ENCODE data around the gene IFRD1. TPM values are rescaled to one million over a fixed set of nuclear protein-coding genes. Genes with fewer than 3 reads are reported as not detected.

The IFRD1 gene
- total RNA-seq, 1 donor from 2014 or later: 76.6 TPM

DNA sequence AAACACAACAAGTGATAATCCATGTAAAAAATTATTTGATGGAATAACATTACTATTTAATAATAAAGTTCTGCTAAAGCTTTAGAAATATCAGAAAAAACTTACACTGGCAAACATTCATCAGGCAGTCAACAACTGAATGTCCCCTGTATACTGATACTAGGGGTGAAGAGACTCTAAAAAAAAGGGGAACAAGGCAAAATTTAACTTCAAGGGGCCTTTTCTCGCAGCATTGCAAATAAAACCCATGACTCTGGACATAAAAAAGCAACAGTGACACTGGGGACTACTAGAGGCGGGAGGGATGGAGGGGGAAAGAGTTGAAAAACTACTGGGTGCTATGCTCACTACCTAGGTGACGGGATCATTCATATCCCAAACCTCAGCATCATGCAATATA, 5.8 kb upstream of the IFRD1 start:
- H3K4me1 Mint-ChIP-seq: peaks cover 11% of the 10 kb centered on the region
- H3K9me3 Mint-ChIP-seq: no peaks in the 10 kb centered on the region
- no peaks in the 10 kb centered on the region for H3K27me3 Mint-ChIP-seq (ENCODE audit: low read depth)
- TF ChIP-seq, protein P1, sequence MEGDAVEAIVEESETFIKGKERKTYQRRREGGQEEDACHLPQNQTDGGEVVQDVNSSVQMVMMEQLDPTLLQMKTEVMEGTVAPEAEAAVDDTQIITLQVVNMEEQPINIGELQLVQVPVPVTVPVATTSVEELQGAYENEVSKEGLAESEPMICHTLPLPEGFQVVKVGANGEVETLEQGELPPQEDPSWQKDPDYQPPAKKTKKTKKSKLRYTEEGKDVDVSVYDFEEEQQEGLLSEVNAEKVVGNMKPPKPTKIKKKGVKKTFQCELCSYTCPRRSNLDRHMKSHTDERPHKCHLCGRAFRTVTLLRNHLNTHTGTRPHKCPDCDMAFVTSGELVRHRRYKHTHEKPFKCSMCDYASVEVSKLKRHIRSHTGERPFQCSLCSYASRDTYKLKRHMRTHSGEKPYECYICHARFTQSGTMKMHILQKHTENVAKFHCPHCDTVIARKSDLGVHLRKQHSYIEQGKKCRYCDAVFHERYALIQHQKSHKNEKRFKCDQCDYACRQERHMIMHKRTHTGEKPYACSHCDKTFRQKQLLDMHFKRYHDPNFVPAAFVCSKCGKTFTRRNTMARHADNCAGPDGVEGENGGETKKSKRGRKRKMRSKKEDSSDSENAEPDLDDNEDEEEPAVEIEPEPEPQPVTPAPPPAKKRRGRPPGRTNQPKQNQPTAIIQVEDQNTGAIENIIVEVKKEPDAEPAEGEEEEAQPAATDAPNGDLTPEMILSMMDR (conservative IDR thresholded peaks at IDR 0.05): no peak
- no peak overlapping the region for H3K27ac Mint-ChIP-seq (ENCODE audit: unreplicated experiment)
- no peak for DNase-seq (ENCODE audit: low read depth, low spot score)
- H3K36me3 Mint-ChIP-seq (ENCODE audit: low read depth): no peaks in the 10 kb centered on the region
- H3K4me3 Mint-ChIP-seq: no peak overlapping the region

DNA sequence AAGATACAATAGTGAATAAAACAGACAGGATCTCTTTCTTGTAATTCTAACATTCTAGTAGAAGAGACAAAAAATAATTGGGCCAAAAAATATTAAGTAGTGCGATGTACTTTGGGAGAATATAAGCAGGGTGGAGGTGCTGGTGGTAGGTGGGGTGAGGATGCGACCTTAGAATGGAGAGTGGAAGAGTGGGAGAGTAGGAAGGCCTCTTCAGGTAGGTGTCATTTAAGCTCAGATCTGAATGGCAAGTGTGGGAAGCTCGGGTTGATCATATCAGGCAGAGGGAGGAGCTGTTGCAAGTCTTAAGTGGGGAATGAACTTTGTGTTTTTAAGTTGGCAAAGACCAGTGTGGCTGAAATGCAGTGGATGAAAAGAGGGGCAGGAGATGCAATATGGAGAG, 3.8 kb upstream of the IFRD1 start:
- Mint-ChIP-seq H3K4me1 (peaks cover 17% of the 10 kb centered on the region), H3K27me3 (ENCODE audit: low read depth) (no peaks in the 10 kb centered on the region), H3K4me3 (peak overlapping the region; percentile 13), H3K36me3 (ENCODE audit: low read depth) (no peaks in the 10 kb centered on the region), H3K27ac (ENCODE audit: unreplicated experiment) (no peak overlapping the region), H3K9me3 (no peaks in the 10 kb centered on the region)
- no peak for DNase-seq (ENCODE audit: low read depth, low spot score)
- TF ChIP-seq, protein P1 (conservative IDR thresholded peaks at IDR 0.05): no peak

DNA sequence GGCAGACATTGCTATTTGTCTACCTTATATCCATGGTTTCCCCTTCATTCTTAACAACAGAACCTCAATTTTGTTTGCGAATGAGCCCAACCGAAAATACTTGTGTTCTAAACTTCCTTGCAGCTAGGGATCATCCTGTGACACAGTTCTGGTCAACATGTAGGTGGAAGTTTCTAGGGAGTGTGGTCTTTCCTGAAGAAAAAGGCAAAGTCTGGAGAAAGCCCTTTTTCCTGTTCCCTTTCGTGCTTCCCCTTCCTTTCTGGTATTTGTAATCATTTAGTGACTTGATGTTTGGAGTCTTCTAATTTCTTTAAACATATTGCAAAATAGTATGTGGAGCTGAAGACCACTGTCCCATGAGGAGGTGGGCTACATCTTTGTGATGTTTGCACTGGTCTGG, 2.9 kb upstream of the IFRD1 start:
- Mint-ChIP-seq H3K4me3 (no peak overlapping the region), H3K9me3 (no peaks in the 10 kb centered on the region), H3K36me3 (ENCODE audit: low read depth) (no peaks in the 10 kb centered on the region), H3K4me1 (peaks cover 25% of the 10 kb centered on the region), H3K27ac (ENCODE audit: unreplicated experiment) (no peak overlapping the region), H3K27me3 (ENCODE audit: low read depth) (no peaks in the 10 kb centered on the region)
- TF ChIP-seq, protein P1 (conservative IDR thresholded peaks at IDR 0.05): no peak
- DNase-seq (ENCODE audit: low read depth, low spot score): no peak

DNA sequence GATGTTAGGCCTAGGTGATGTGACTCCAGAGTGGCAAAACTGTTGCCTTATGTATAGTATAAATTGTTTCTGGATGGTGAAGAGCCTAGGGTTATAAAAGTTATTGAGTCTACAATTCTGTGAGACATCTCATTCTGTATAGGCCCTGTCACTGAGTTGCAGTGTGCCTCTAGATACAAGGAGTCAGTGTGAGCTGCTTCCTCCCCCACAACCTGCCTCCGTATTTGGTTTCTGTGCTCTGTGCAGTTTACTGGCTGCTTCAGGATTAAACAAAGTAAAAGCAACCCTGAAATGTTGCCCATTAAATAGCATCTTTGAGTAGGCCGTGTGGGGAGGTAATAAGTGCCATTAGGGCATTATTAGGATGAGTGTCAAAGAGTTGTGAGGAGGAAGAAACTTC, 1.9 kb upstream of the IFRD1 start:
- Mint-ChIP-seq H3K27me3 (ENCODE audit: low read depth) (no peaks in the 10 kb centered on the region), H3K4me3 (peak overlapping the region; percentile 100), H3K36me3 (ENCODE audit: low read depth) (no peaks in the 10 kb centered on the region), H3K9me3 (no peaks in the 10 kb centered on the region), H3K4me1 (peaks cover 34% of the 10 kb centered on the region), H3K27ac (ENCODE audit: unreplicated experiment) (no peak overlapping the region)
- DNase-seq (ENCODE audit: low read depth, low spot score): no peak
- TF ChIP-seq, protein P1 (conservative IDR thresholded peaks at IDR 0.05): no peak

DNA sequence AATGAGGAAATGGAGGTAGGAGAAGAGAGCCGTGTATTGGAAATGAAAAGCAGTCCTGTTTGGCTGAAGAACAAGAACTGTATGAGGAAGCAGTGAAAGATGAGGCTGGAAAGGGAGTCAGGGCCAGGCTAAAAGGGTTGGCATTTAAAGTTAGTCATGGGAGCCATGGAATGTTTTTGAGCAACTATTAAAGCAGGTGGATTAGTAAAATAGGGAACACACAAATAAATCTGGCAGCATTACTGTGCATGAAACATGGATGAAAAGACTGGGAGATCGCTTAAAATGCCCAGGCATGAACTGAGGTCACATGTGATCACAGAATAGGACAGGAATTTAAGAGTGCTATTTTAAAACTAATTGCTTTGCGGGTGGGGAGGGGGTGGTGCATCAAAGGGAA, 1.4 kb upstream of the IFRD1 start:
- no peak for DNase-seq (ENCODE audit: low read depth, low spot score)
- Mint-ChIP-seq H3K27me3 (ENCODE audit: low read depth) (no peaks in the 10 kb centered on the region), H3K4me1 (peaks cover 39% of the 10 kb centered on the region), H3K27ac (ENCODE audit: unreplicated experiment) (peak overlapping the region; percentile 78), H3K36me3 (ENCODE audit: low read depth) (no peaks in the 10 kb centered on the region), H3K9me3 (no peaks in the 10 kb centered on the region), H3K4me3 (peak overlapping the region; percentile 100)
- TF ChIP-seq, protein P1 (conservative IDR thresholded peaks at IDR 0.05): no peak

DNA sequence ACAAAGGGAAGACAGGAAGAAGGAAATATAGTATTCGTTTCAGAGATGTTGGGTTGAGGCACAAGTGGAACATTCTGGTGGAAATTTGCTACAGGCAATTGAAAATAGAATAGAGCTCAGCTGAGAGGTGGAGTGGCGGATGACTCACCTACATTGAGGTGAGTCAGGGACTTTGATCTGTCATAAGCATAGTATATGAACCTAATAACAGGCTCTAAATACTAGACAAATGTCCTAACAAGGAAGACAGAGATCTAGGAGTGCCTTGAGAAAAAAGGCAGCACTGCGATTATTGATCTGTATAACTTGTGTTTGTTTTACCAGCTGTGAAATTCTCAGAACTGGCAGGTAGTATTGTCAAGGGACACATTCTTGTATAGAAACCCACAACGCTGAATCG, 907 bp upstream of the IFRD1 start:
- Mint-ChIP-seq H3K4me3 (peak overlapping the region; percentile 100), H3K27ac (ENCODE audit: unreplicated experiment) (no peak overlapping the region), H3K27me3 (ENCODE audit: low read depth) (no peaks in the 10 kb centered on the region), H3K4me1 (peaks cover 40% of the 10 kb centered on the region), H3K36me3 (ENCODE audit: low read depth) (no peaks in the 10 kb centered on the region), H3K9me3 (no peaks in the 10 kb centered on the region)
- TF ChIP-seq, protein P1 (conservative IDR thresholded peaks at IDR 0.05): no peak
- no peak for DNase-seq (ENCODE audit: low read depth, low spot score)
